Stimulated activated CD8-positive, alpha-beta memory T cell treated with anti-CD3 and anti-CD28 coated beads, Interleukin-4, amount 100 ng/mL, for 4 hours (primary cell): Measurements from ENCODE around the gene RFX2.
A peak's percentile ranks its signal among the peaks of the same experiment; 100 is the strongest.
"Not testable (repeated sequence)": the region's sequence is repeated elsewhere in the genome, so short reads cannot be mapped to it uniquely, and the experiment has no call there.

Experiments
- DNase-seq, 2 donors: peaks; one replicate each; pipeline ENCODE4 v3.0.0-alpha.2; 2020; ENCODE audit warnings: low read depth in 2 of 2, low spot score in 1 of 2

Gene RFX2

GRCh38 chr19:6110360-6110977 lies at the start of gene RFX2:
Gene RFX2 (minus strand): TSS chr19:6110500. CDS start chr19:6047496, 63,004 bp downstream.
- peak; percentile 97 to 98 for DNase-seq

GRCh38 chr19:6156033-6156432 lies 45.7 kb upstream of the RFX2 start:
- no peak for DNase-seq

- no peak for DNase-seq
These were observed 40.0 kb upstream of the RFX2 start for GRCh38 chr19:6150289-6150688.

GRCh38 chr19:6141217-6141616 lies 30.9 kb upstream of the RFX2 start:
- DNase-seq: no peak

- no peak for DNase-seq
These were observed 28.2 kb upstream of the RFX2 start for GRCh38 chr19:6138511-6138910.

GRCh38 chr19:6138066-6138465 lies 27.8 kb upstream of the RFX2 start:
- no peak for DNase-seq

GRCh38 chr19:6133231-6133630 lies 22.9 kb upstream of the RFX2 start:
- no peak for DNase-seq

- no peak for DNase-seq
These were observed 22.2 kb upstream of the RFX2 start for GRCh38 chr19:6132482-6132881.

GRCh38 chr19:6127716-6128335 lies 17.5 kb upstream of the RFX2 start:
- no peak for DNase-seq

GRCh38 chr19:6126335-6126974 lies 16.2 kb upstream of the RFX2 start:
- no peak for DNase-seq

- DNase-seq: peak; percentile 18 to 41
These were observed 15.3 kb upstream of the RFX2 start for GRCh38 chr19:6125571-6125989.

GRCh38 chr19:6119031-6119430 lies 8.7 kb upstream of the RFX2 start:
- DNase-seq: no peak

GRCh38 chr19:6118043-6118442 lies 7.7 kb upstream of the RFX2 start:
- no peak for DNase-seq

- no peak for DNase-seq
These were observed 7.2 kb upstream of the RFX2 start for GRCh38 chr19:6117534-6117933.

- DNase-seq: no peak
These were observed 6.6 kb upstream of the RFX2 start for GRCh38 chr19:6116749-6117430.

- no peak for DNase-seq
These were observed 5.7 kb upstream of the RFX2 start for GRCh38 chr19:6115992-6116391.

- DNase-seq: no peak
These were observed 3.4 kb upstream of the RFX2 start for GRCh38 chr19:6113616-6114188.

GRCh38 chr19:6109947-6110346 lies 353 bp downstream of the RFX2 start:
- DNase-seq: no peak

GRCh38 chr19:6108721-6109633 lies 1.3 kb downstream of the RFX2 start:
- peak; percentile 59 to 61 for DNase-seq

GRCh38 chr19:6106643-6107294 lies 3.5 kb downstream of the RFX2 start:
- DNase-seq: not testable (repeated sequence)
